ENCODE results near the gene SIAE. TPM values are rescaled to one million over a fixed set of nuclear protein-coding genes. Genes with fewer than 3 reads are reported as not detected.

Gene SIAE
- total RNA-seq, 3 donors from 2014 or later (not counting 1 experiment from before 2014, with no cell fraction given), result 2.5 to 5.4 (median 2.5) TPM

DNA sequence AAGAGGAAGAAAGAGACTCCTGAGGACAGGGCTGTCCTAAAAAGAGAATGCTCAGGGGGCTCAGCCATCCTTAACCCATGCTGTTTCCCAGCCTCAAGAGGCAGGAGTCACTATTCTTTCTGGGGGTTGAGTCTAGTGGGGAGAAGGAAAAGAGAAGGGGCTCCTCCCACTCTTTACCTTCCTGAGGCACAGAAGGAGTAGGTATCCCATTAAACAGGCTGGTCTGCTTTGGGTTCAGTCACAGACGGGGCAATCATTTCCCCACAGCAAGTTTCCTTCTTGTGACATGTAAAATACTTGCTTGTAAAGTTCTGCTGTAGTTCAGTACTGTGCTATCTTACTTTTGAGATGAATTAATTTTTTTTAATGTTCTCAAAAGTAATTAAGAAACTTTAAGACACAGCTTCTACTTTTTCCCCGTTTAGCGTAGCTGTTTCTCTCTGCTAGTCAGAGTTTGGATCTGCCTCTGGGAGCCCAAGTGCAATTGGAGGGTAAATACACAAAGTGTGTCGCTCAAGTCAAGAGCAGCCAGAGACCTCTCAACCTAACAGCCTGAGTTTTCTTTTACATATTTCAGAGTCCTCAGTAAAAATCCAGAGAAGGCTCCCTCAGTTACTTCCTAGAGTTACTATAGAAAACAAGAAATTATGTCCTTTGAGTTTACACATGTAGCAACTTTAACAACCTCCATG lies 88.7 kb downstream of the SIAE start:
- H3K9me3 Mint-ChIP-seq, result no peaks in the 10 kb centered on the region
- TF ChIP-seq, protein P1, sequence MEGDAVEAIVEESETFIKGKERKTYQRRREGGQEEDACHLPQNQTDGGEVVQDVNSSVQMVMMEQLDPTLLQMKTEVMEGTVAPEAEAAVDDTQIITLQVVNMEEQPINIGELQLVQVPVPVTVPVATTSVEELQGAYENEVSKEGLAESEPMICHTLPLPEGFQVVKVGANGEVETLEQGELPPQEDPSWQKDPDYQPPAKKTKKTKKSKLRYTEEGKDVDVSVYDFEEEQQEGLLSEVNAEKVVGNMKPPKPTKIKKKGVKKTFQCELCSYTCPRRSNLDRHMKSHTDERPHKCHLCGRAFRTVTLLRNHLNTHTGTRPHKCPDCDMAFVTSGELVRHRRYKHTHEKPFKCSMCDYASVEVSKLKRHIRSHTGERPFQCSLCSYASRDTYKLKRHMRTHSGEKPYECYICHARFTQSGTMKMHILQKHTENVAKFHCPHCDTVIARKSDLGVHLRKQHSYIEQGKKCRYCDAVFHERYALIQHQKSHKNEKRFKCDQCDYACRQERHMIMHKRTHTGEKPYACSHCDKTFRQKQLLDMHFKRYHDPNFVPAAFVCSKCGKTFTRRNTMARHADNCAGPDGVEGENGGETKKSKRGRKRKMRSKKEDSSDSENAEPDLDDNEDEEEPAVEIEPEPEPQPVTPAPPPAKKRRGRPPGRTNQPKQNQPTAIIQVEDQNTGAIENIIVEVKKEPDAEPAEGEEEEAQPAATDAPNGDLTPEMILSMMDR (IDR thresholded peaks at IDR 0.05), result no peak
- Histone ChIP-seq H3K4me3 (ENCODE audit: low read length) (no peak overlapping the region), H3K4me1 (ENCODE audit: control insufficient read depth, insufficient read depth, low read length) (no peaks in the 10 kb centered on the region), H3K27ac (ENCODE audit: low read length) (no peak overlapping the region), H3K36me3 (ENCODE audit: control insufficient read depth, insufficient read depth, low read length) (no peaks in the 10 kb centered on the region), H3K9me3 (ENCODE audit: control insufficient read depth, insufficient read depth, low read length) (no peaks in the 10 kb centered on the region), H3K27me3 (ENCODE audit: control insufficient read depth, insufficient read depth, low read length) (peaks cover 6% of the 10 kb centered on the region)
- no peaks in the 10 kb centered on the region for H3K4me1 Mint-ChIP-seq
- no peaks in the 10 kb centered on the region for H3K36me3 Mint-ChIP-seq
- ATAC-seq (no peak), DNase-seq (no peak)
- 94% methylated on average over 3 of the region's 4 CpGs for WGBS (ENCODE audit: insufficient coverage)
- peaks cover 13 to 19% of the 10 kb centered on the region in 2 donors for H3K27me3 Mint-ChIP-seq (ENCODE audit: low read depth in 2 of 2)
- H3K4me3 Mint-ChIP-seq, result no peak overlapping the region
- intact Hi-C loops (cut with micrococcal nuclease), result loop anchor here (5.0 kb wide), 1 partner anchor 168 kb away; no protein-coding TSS in a partner anchor
- no peak overlapping the region for H3K27ac Mint-ChIP-seq

DNA sequence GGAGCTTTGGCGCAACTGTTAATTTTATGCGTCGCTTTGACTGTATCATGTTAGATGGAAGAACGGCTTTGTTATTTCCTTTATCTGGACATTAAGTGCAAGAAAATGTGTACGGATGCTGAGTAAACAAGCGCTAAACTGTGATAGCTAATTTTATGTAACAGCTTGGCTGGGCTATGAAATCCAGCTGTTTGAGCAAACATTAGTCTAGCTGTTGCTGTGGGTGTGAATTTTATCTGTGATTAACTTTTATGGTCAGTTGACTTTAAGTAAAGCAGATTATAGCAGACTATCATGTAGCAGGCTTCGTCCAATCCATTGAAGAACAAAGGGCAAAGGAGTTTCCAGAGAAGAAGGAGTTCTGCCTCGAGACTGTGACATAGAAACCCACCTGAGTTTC lies 89.8 kb downstream of the SIAE start:
- intact Hi-C loops (cut with micrococcal nuclease), result no loop called here

More for the DNA sequence above, 89.8 kb downstream of the SIAE start:
- 91% methylated on average over 8 of the region's 8 CpGs for WGBS (ENCODE audit: insufficient coverage)
- Histone ChIP-seq H3K9me3 (ENCODE audit: control insufficient read depth, insufficient read depth, low read length) (no peaks in the 10 kb centered on the region), H3K36me3 (ENCODE audit: control insufficient read depth, insufficient read depth, low read length) (no peaks in the 10 kb centered on the region), H3K4me3 (ENCODE audit: low read length) (no peak overlapping the region), H3K4me1 (ENCODE audit: control insufficient read depth, insufficient read depth, low read length) (no peaks in the 10 kb centered on the region), H3K27me3 (ENCODE audit: control insufficient read depth, insufficient read depth, low read length) (peaks cover 6% of the 10 kb centered on the region), H3K27ac (ENCODE audit: low read length) (no peak overlapping the region)
- TF ChIP-seq, protein P1 (IDR thresholded peaks at IDR 0.05), result no peak
- Mint-ChIP-seq H3K4me3 (no peak overlapping the region), H3K27ac (no peak overlapping the region), H3K4me1 (no peaks in the 10 kb centered on the region), H3K27me3 (ENCODE audit: low read depth in 2 of 2) (peaks cover 13 to 19% of the 10 kb centered on the region in 2 donors), H3K36me3 (no peaks in the 10 kb centered on the region), H3K9me3 (no peaks in the 10 kb centered on the region)
- DNase-seq (no peak), ATAC-seq (no peak)

Other genes starting within 250 kb of the SIAE start
- gene OR8B4, start 248.9 kb downstream of the SIAE start, total RNA-seq, result not detected
- gene OR8B8, start 228.0 kb downstream of the SIAE start, total RNA-seq, result not detected
- not detected for gene OR8B12, start 130.1 kb downstream of the SIAE start, total RNA-seq
- not detected for gene OR8A1, start 103.7 kb downstream of the SIAE start, total RNA-seq
- not detected for gene PANX3, start 62.3 kb downstream of the SIAE start, total RNA-seq
- 10 to 100 TPM; 62.9 to 68.6 (median 68.3) TPM for gene TBRG1, start 50.9 kb downstream of the SIAE start, total RNA-seq
- under 1 TPM; 0.35 to 0.45 (median 0.35) TPM for gene SPA17, start 165 bp upstream of the SIAE start, total RNA-seq
- 10 to 100 TPM; 11.1 to 70.9 (median 28.4) TPM for gene NRGN, start 66.2 kb upstream of the SIAE start, total RNA-seq
- gene VSIG2, start 78.5 kb upstream of the SIAE start, total RNA-seq, result not detected
- gene ESAM, start 88.6 kb upstream of the SIAE start, total RNA-seq, result 1 to 10 TPM; 1.2 to 2.2 (median 1.5) TPM
- 10 to 100 TPM; 10.1 to 14.1 (median 13.3) TPM for gene MSANTD2, start 126.7 kb upstream of the SIAE start, total RNA-seq
- gene ROBO3, start 191.7 kb upstream of the SIAE start, total RNA-seq, result 10 to 100 TPM; 16.9 to 23.8 (median 22.7) TPM
- gene ROBO4, start 224.1 kb upstream of the SIAE start, total RNA-seq, result not detected
- not detected for gene HEPN1, start 245.5 kb upstream of the SIAE start, total RNA-seq

Data from natural killer cell (primary cell).